Panc1 (cell line): ENCODE results near the gene SOX9. TPM values are rescaled to one million over a fixed set of nuclear protein-coding genes. Genes with fewer than 3 reads are reported as not detected.

ENCODE experiments used
- ATAC-seq: fragments of 200-7000 bp; cut with Tn5 transposase; 2 replicates; pipeline ENCODE4 v1.9.1; 2020; ENCODE audit warnings: mild to moderate bottlenecking, moderate library complexity
- BruUV-seq: library from RNA; stranded (reverse); fragments of 400-500 nt; replicated peaks from 2 replicates; lab custom pipeline; 2021; lab: Mats Ljungman, UMichigan
- CTCF ChIA-PET: fragments of 300-600 bp; sonication (Branson Sonifier 250); formaldehyde crosslinking; loops from one replicate; lab custom pipeline; 2022; ENCODE audit warnings: antibody characterized with exemption; lab: Charles Lee
- POLR2A ChIA-PET: fragments of 300-600 bp; sonication (Branson Sonifier 250); formaldehyde crosslinking; loops from one replicate; lab custom pipeline; 2022; ENCODE audit warnings: antibody characterized with exemption; lab: Charles Lee
- DNase-seq: peaks from one replicate; pipeline ENCODE4 v3.0.0-alpha.2; 2010; ENCODE audit warnings: low read depth, low spot score
- H3K27ac ChIP-seq: 2 replicates; pipeline ENCODE4 v1.5.1; 2011; ENCODE audit warnings: mild to moderate bottlenecking, low read length, inconsistent platforms
- H3K27me3 ChIP-seq: fragments of 200-500 bp; sonication (Bioruptor generic); 2 replicates; pipeline ENCODE4 v1.6.0; 2014; ENCODE audit warnings: low read length, inconsistent platforms; ENCODE audit not compliant: control insufficient read depth, insufficient read depth
- H3K36me3 ChIP-seq: fragments of 200-500 bp; sonication (Bioruptor generic); 2 replicates; pipeline ENCODE4 v1.5.1; 2014; ENCODE audit warnings: inconsistent platforms, mild to moderate bottlenecking, low read length, moderate library complexity; ENCODE audit not compliant: control insufficient read depth, insufficient read depth
- H3K4me1 ChIP-seq: 2 replicates; pipeline ENCODE4 v1.5.1; 2011; ENCODE audit warnings: inconsistent platforms, mild to moderate bottlenecking, low read length, moderate library complexity; ENCODE audit not compliant: control insufficient read depth, insufficient read depth
- H3K4me3 ChIP-seq, 2 experiments: 2 replicates each; pipeline ENCODE4 v1.5.1; 2011 to 2012; ENCODE audit warnings: low read depth in 2 of 2, low read length in 2 of 2, mild to moderate bottlenecking in 2 of 2, inconsistent platforms in 1 of 2, moderate library complexity in 1 of 2
- H3K9me3 ChIP-seq: fragments of 200-500 bp; sonication (Bioruptor generic); 2 replicates; pipeline ENCODE4 v1.5.1; 2014; ENCODE audit warnings: low read depth, mild to moderate bottlenecking, inconsistent platforms, low read length, moderate library complexity; ENCODE audit not compliant: control insufficient read depth, insufficient read depth
- CTCF ChIP-seq: fragments of 450-650 bp; IDR thresholded peaks from 2 replicates; pipeline ENCODE4 v1.5.1; 2017; ENCODE audit warnings: mild to moderate bottlenecking
- POLR2AphosphoS5 ChIP-seq: IDR thresholded peaks from 2 replicates; pipeline ENCODE4 v1.6.1; 2012; ENCODE audit warnings: mild to moderate bottlenecking, low read depth, low read length, moderate library complexity
- REST ChIP-seq, 2 experiments: IDR thresholded peaks; 2 replicates each; pipeline ENCODE4 v1.6.1; 2011 to 2012; ENCODE audit warnings: low read depth in 2 of 2, control low read depth in 1 of 2, low read length in 1 of 2, mild to moderate bottlenecking in 1 of 2, moderate library complexity in 1 of 2; ENCODE audit not compliant: insufficient read depth in 1 of 2
- SIN3A ChIP-seq: IDR thresholded peaks from 2 replicates; pipeline ENCODE4 v1.6.1; 2012; ENCODE audit warnings: low read depth, mild to moderate bottlenecking, low read length, moderate library complexity, borderline replicate concordance; ENCODE audit not compliant: insufficient read depth
- TCF7L2 ChIP-seq: IDR thresholded peaks from 2 replicates; pipeline ENCODE4 v1.6.1; 2011; ENCODE audit warnings: mild to moderate bottlenecking, low read depth, low read length, inconsistent platforms
- in situ Hi-C: cut with HindIII; loops from 2 replicates; pipeline ENCODE4 v1.10.0; 2016; ENCODE audit warnings: low sequenced_read_pairs, low pct_unique_long_range_greater_than_20kb
- intact Hi-C: fragments of 100-400 bp; cut with micrococcal nuclease; formaldehyde crosslinking; loops from one replicate; pipeline ENCODE4 v1.10.0; 2022; ENCODE audit not compliant: unreplicated experiment
- total RNA-seq: library from RNA; stranded (reverse); gene quantifications from one replicate; pipeline ENCODE4 v1.2.1, GENCODE V29; 2021; ENCODE audit not compliant: unreplicated experiment

Gene SOX9
- total RNA-seq, 1 experiment from 2014 or later = 79.5 TPM

- H3K27me3 ChIP-seq = no peaks in the 10 kb centered on the region
- TF ChIP-seq TCF7L2 = no peak
- TF ChIP-seq CTCF = no peak
- no peak overlapping the region for H3K4me3 ChIP-seq
- H3K36me3 ChIP-seq = no peaks in the 10 kb centered on the region
- DNase-seq (no peak), ATAC-seq (no peak)
- POLR2A ChIA-PET = no interaction called here
- BruUV-seq = no TSS peak
- CTCF ChIA-PET = interaction anchor here (0.5 kb wide), 1 partner anchor 21 kb away, joined by 4 read pairs; the partner anchor contains the start of gene SOX9
- intact Hi-C loops (no loop called here), in situ Hi-C loops (no loop called here)
- H3K27ac ChIP-seq = no peak overlapping the region
- no peaks in the 10 kb centered on the region for H3K9me3 ChIP-seq
- no peaks in the 10 kb centered on the region for H3K4me1 ChIP-seq
These were observed 20.9 kb upstream of the SOX9 start for GRCh38 chr17:72099919-72100318.

GRCh38 chr17:72100470-72100869 lies 20.4 kb upstream of the SOX9 start:
- no TSS peak for BruUV-seq
- Histone ChIP-seq H3K27ac (no peak overlapping the region), H3K27me3 (no peaks in the 10 kb centered on the region), H3K36me3 (no peaks in the 10 kb centered on the region), H3K4me1 (no peaks in the 10 kb centered on the region), H3K4me3 (no peak overlapping the region), H3K9me3 (no peaks in the 10 kb centered on the region)
- in situ Hi-C loops = no loop called here
- TF ChIP-seq SIN3A (no peak), TCF7L2 (no peak), CTCF (no peak), REST (IDR thresholded peaks at IDR 0.05; ENCODE audit: insufficient read depth in 1 of 2, low read depth in 2 of 2, low read length in 1 of 2) (no peak), POLR2AphosphoS5 (no peak)
- intact Hi-C loops = no loop called here
- ATAC-seq (no peak), DNase-seq (no peak)
- ChIA-PET POLR2A (no interaction called here), CTCF (interaction anchor here (0.5 kb wide), 1 partner anchor 20 kb away, joined by 4 read pairs; the partner anchor contains the start of gene SOX9)
